Measurements from ENCODE around the gene CAPN9.
"Not testable (repeated sequence)": the region's sequence is repeated elsewhere in the genome, so short reads cannot be mapped to it uniquely, and the experiment has no call there.

The CAPN9 gene, protein sequence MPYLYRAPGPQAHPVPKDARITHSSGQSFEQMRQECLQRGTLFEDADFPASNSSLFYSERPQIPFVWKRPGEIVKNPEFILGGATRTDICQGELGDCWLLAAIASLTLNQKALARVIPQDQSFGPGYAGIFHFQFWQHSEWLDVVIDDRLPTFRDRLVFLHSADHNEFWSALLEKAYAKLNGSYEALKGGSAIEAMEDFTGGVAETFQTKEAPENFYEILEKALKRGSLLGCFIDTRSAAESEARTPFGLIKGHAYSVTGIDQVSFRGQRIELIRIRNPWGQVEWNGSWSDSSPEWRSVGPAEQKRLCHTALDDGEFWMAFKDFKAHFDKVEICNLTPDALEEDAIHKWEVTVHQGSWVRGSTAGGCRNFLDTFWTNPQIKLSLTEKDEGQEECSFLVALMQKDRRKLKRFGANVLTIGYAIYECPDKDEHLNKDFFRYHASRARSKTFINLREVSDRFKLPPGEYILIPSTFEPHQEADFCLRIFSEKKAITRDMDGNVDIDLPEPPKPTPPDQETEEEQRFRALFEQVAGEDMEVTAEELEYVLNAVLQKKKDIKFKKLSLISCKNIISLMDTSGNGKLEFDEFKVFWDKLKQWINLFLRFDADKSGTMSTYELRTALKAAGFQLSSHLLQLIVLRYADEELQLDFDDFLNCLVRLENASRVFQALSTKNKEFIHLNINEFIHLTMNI

GRCh38 chr1:230747127-230747730, at the start of gene CAPN9:
CAPN9 (plus strand) TSS chr1:230747388; CDS start chr1:230747497, 109 bp downstream.
- DNase-seq, result no peak

DNA sequence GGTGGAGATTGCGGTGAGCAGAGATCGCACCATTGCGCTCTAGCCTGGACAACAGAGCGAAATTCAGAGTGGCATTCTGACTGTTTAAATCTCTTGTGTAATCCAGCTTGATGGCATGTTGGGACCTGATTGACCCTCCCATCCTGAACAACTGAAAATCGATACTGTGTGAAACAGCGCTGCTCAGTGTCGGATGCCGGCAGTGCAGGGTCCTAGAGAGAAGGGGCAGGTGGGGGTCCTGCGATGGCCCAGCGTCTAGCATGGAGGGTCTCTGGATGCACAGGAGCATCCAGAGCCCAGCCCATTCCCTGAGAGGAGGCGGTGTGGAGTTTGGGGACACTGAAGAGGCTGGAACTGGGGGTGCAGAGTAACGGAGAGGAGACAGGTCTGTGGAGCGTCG, 49.1 kb upstream of the CAPN9 start:
- DNase-seq, result no peak

DNA sequence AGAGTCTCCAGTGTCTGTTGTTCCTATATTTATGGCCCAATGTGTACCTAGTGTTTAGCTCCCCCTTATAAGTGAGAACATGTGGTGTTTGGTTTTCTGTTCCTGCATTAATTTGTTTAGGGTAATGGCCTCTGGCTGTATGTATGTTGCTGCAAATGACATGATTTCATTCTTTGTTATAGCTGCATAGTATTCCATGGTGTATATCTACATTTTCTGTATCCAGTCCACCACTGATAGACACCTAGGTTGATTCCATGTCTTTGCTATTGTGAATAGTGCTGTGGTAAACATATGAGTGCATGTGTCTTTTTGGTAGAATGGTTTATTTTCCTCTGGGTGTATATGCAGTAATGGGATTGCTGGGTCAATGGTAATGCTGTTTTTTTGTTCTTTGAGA, 48.2 kb upstream of the CAPN9 start:
- not testable (repeated sequence) for DNase-seq

DNA sequence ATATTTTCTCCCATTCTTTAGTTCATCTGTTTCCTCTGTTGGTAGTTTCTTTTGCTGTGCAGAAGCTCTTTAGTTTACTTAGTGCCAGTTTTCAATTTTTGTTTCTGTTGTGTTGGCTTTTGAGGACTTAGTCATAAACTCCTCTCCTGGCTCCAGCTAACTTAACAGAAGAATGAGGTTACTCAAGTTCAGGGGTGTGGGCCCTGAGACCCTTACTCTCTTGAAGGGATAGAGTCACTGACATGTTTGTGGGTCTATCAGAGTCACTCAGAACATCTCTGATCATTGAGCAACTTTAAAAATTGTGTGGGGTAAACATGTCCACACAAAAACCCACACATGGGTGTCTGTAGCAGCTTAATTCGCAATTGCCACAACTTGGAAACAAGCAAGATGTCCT, 47.5 kb upstream of the CAPN9 start:
- DNase-seq, result no peak

DNA sequence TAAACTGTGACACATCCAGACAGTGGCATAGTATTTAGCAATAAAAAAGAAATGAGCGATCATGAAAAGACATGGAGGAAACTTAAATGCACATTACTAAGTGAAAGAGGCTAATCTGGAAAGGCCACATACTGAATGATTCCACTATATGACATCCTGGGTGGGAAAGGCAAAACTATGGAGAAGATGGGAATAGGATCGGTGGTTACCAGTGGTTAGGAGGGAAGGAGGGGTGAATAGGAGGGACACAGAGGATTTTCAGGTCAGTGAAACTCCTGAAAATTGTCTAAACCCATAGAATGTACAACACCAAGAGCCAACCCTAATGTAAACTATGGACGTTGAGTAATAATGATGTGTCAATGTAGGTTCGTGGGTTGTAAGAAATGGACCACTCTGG, 47.1 kb upstream of the CAPN9 start:
- DNase-seq, result no peak

- DNase-seq, result no peak
These were observed 45.8 kb upstream of the CAPN9 start for GRCh38 chr1:230701434-230701833.

GRCh38 chr1:230701895-230702768, 45.1 kb upstream of the CAPN9 start:
- DNase-seq, result no peak

GRCh38 chr1:230702934-230703678, 44.1 kb upstream of the CAPN9 start:
- DNase-seq, result no peak

DNA sequence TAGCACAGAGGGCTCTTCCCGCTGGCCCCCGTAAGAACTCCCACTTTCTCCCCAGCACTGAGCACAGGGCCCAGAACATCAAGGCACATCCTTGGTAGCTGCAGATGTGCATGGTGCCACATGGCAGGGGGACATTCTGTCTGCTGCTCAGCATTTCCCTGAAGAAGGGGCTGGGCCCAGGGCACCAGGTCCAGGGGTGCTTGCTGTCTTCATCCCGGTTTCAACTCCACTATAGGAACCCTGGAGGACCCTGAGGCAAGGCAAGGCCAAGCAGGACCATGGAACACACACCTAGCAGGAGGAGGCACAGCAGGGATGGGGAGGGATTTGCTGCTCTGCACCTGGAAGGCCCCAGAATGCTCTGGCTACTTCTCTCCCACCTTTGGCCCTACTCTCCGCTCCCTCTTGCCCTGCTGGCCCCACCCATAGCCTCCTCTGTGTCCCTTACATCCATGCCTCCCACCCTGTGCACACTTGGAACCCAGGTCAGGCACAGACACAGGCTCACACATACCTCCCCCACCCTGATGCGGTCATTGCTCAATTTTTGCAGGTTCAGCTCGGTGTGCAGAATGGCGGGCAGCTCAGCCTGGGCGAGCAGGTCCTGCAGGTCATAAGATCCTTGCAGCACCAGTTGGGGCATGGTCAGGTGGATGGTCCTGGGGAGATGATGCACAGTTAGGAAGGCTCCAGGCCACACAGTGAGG, 43.4 kb upstream of the CAPN9 start:
- DNase-seq, result no peak

- DNase-seq, result no peak
These were observed 42.4 kb upstream of the CAPN9 start for GRCh38 chr1:230704830-230705229.

DNA sequence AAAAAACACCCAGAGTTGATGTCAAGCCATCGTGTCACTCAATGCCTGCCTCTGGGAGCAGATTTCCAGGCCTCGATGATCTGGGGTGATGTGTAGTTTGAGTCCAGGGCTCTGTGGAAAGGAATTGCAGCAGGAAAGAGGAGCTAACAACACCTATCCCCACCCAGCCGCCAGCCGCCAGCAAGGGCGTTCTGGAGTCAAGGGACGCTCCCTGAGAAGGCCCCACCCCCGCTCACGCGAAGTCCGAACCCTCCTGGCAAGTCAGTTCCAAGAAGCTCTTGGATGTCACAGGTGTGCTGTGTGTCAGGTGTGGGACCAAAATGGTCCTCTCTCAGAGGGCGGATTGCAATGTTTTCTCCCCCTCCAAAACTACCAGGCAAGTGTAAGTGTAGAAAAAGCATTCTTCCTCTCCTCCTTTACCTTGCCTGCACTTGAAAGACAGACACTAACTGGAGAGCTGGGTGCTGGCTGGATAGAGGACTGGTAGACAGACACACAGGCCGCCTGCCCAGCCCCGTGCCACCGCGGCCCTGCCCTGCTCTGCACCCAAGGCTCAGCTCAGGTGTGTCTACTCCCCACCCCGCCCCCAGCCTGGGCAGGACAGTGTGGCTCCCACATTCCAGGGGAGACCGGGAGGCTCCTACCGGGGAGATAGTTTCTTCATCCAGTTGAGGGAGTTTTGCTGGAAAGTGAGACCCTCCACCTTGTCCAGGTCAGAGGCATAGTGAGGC, 41.7 kb upstream of the CAPN9 start:
- DNase-seq, result no peak

- no peak for DNase-seq
These were observed 41.0 kb upstream of the CAPN9 start for GRCh38 chr1:230706020-230706699.

DNA sequence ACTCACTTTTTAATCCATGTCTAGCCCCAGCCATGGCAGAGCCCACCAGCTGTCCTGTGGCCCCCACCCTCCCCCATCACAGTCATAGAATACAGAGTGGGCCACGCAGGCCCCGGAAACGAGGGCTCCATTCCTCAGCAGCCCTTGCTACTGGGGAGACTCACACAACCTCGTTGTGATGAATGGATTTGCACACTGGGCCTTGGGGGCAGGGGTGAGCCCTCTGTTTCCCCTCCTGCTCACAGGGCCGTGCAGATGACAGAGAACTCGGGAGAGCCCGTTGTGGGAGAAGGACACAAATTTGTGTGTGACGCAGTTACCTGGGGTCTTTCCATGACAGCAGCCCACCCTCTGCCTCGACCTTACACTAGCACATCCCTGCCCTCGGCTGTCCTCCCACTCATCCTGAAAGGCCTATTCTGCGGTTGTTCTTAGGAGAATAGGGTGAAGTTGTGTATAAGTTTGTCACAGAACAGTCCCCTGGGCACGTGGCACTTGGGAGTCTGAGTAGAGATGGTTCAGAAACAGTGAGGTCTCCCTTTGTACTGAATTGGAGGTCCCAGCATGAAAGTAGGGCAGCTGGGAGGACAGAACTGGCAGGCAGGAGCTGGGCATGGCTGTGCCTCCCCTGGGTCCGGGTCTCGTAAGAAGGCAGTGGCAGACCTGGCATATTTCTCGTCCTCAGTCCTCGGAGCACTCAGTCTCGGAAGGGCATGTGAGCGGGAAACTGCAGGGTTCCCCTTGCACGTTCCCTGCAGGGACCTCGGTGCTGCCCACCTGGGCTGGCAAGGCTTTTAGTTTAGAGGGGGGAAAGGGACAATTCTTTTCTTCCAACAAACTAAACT, 40.1 kb upstream of the CAPN9 start:
- DNase-seq, result no peak

GRCh38 chr1:230707732-230708630, 39.2 kb upstream of the CAPN9 start:
- no peak for DNase-seq

- no peak for DNase-seq
These were observed 38.3 kb upstream of the CAPN9 start for GRCh38 chr1:230708631-230709580.

DNA sequence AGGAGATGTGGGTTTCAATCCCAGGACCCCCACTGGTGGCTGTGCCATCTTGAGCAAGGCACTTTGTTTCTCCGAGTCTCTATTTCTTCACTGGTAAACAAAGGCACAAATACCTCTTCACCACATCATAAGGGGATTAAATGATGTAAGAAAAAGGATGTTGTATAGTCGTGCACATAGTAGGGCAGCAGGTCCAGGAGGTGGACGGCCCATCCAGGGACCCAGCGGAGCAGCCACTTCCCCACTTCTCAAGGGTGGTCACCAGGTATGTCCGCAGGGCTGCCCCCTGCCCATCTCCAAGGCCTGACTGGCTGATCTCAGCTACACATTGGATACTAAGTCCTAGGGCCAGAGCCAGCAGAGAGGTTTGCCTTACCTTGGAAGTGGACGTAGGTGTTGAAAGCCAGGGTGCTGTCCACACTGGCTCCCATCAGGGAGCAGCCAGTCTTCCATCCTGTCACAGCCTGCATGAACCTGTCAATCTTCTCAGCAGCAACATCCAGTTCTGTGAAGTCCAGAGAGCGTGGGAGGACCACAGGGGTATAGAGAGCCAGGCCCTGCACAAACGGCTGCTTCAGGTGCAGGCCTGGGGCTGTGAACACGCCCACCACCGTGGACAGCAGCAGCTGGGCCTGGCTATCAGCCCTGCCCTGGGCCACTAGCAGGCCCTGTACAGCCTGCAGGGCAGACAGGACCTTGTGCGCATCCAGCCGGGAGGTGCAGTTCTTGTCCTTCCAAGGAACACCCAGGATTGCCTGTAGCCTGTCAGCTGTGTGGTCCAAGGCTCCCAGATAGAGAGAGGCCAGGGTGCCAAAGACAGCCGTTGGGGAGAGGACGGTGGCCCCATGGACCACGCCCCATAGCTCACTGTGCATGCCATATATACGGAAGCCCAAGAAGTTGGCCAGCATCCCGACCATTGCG, 37.3 kb upstream of the CAPN9 start:
- DNase-seq, result no peak
